ENCODE results near the gene ZNF311. TPM values are rescaled to one million over a fixed set of nuclear protein-coding genes. Genes with fewer than 3 reads are reported as not detected.

The ZNF311 gene
- total and polyA plus RNA-seq, 2 of the 13 experiments (the other 11 are each of a cell fraction or from before 2014, with no cell fraction given) = not detected

DNA sequence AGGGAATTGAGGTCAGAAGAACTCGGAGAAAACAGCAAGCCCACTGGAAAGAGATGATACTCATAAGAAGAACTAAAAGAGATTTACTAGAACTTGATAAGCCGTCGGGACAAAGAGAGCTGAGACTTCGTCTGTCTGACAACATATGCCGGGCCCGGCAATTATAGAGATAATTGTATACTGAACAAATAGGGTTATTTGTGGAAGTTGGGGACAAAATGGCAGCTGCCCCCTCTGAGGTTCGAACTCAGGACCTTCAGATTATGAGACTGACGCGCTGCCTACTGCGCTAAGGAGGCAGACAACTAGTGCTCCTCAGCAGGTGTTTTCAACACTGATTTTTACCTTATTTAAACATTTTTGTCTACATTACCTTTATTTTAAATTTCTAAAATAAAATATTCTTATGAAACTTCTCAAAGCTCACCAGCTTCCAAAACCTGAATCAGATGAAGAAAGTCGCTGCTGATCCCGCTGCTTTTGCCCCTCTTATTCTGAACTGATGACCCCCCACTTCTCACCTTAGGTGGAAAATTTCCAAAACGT, 52.0 kb downstream of the ZNF311 start (continued):
- TF ChIP-seq, protein P1, sequence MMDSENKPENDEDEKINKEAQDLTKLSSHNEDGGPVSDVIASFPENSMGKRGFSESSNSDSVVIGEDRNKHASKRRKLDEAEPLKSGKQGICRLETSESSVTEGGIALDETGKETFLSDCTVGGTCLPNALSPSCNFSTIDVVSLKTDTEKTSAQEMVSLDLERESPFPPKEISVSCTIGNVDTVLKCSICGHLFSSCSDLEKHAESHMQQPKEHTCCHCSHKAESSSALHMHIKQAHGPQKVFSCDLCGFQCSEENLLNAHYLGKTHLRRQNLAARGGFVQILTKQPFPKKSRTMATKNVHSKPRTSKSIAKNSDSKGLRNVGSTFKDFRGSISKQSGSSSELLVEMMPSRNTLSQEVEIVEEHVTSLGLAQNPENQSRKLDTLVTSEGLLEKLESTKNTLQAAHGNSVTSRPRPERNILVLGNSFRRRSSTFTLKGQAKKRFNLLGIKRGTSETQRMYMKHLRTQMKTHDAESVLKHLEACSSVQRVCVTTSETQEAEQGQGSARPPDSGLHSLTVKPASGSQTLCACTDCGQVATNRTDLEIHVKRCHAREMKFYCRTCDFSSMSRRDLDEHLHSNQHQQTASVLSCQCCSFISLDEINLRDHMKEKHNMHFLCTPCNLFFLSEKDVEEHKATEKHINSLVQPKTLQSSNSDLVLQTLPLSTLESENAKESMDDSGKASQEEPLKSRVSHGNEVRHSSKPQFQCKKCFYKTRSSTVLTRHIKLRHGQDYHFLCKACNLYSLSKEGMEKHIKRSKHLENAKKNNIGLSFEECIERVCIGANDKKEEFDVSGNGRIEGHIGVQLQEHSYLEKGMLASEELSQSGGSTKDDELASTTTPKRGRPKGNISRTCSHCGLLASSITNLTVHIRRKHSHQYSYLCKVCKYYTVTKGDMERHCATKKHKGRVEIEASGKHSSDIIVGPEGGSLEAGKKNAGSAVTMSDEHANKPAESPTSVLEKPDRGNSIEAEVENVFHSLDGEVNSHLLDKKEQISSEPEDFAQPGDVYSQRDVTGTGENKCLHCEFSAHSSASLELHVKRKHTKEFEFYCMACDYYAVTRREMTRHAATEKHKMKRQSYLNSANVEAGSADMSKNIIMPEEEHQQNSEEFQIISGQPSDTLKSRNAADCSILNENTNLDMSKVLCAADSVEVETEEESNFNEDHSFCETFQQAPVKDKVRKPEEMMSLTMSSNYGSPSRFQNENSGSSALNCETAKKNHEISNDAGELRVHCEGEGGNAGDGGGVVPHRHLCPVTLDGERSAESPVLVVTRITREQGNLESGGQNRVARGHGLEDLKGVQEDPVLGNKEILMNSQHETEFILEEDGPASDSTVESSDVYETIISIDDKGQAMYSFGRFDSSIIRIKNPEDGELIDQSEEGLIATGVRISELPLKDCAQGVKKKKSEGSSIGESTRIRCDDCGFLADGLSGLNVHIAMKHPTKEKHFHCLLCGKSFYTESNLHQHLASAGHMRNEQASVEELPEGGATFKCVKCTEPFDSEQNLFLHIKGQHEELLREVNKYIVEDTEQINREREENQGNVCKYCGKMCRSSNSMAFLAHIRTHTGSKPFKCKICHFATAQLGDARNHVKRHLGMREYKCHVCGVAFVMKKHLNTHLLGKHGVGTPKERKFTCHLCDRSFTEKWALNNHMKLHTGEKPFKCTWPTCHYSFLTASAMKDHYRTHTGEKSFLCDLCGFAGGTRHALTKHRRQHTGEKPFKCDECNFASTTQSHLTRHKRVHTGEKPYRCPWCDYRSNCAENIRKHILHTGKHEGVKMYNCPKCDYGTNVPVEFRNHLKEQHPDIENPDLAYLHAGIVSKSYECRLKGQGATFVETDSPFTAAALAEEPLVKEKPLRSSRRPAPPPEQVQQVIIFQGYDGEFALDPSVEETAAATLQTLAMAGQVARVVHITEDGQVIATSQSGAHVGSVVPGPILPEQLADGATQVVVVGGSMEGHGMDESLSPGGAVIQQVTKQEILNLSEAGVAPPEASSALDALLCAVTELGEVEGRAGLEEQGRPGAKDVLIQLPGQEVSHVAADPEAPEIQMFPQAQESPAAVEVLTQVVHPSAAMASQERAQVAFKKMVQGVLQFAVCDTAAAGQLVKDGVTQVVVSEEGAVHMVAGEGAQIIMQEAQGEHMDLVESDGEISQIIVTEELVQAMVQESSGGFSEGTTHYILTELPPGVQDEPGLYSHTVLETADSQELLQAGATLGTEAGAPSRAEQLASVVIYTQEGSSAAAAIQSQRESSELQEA (CRISPR knock-in tag; IDR thresholded peaks at IDR 0.05; ENCODE audit: not compliant biosample characterization) = no peak
- peak; percentile 25; the same call in 1 of the 2 replicates for TF ChIP-seq NFYC (CRISPR knock-in tag; IDR thresholded peaks at IDR 0.05)
- TF ChIP-seq MYC (CRISPR knock-in tag; IDR thresholded peaks at IDR 0.05; ENCODE audit: borderline replicate concordance) = 0 out of 2 replicates have a peak, but pooled peaks have one; percentile 7
- TF ChIP-seq HES4 (CRISPR knock-in tag; IDR thresholded peaks at IDR 0.05; ENCODE audit: borderline replicate concordance) = no peak
- TF ChIP-seq ZNF615 (CRISPR knock-in tag; IDR thresholded peaks at IDR 0.05; ENCODE audit: borderline replicate concordance) = peak; percentile 32; the same call in 1 of the 2 replicates
- TF ChIP-seq, protein P2, sequence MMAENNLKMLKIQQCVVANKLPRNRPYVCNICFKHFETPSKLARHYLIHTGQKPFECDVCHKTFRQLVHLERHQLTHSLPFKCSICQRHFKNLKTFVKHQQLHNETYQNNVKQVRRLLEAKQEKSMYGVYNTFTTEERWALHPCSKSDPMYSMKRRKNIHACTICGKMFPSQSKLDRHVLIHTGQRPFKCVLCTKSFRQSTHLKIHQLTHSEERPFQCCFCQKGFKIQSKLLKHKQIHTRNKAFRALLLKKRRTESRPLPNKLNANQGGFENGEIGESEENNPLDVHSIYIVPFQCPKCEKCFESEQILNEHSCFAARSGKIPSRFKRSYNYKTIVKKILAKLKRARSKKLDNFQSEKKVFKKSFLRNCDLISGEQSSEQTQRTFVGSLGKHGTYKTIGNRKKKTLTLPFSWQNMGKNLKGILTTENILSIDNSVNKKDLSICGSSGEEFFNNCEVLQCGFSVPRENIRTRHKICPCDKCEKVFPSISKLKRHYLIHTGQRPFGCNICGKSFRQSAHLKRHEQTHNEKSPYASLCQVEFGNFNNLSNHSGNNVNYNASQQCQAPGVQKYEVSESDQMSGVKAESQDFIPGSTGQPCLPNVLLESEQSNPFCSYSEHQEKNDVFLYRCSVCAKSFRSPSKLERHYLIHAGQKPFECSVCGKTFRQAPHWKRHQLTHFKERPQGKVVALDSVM (CRISPR knock-in tag; IDR thresholded peaks at IDR 0.05) = no peak
- peak; percentile 53; the same call in 1 of the 2 replicates for TF ChIP-seq MEIS1 (CRISPR knock-in tag; IDR thresholded peaks at IDR 0.05; ENCODE audit: borderline replicate concordance)
- peak; percentile 68 for TF ChIP-seq ZNF777 (CRISPR knock-in tag; IDR thresholded peaks at IDR 0.05)
- TF ChIP-seq NRL (CRISPR knock-in tag; IDR thresholded peaks at IDR 0.05; ENCODE audit: borderline replicate concordance) = no peak
- TF ChIP-seq YEATS4 (CRISPR knock-in tag; IDR thresholded peaks at IDR 0.05; ENCODE audit: borderline replicate concordance) = peak; percentile 40; the same call in 1 of the 2 replicates
- no peak for TF ChIP-seq ZNF496 (CRISPR knock-in tag; IDR thresholded peaks at IDR 0.05; ENCODE audit: insufficient replicate concordance)
- peak; percentile 78; the same call in 1 of the 2 replicates for TF ChIP-seq HOXA5 (CRISPR knock-in tag; IDR thresholded peaks at IDR 0.05)
- peak; percentile 62; the same call in 1 of the 2 replicates for TF ChIP-seq ZMYM3 (CRISPR knock-in tag; IDR thresholded peaks at IDR 0.05)
- TF ChIP-seq, protein P3, sequence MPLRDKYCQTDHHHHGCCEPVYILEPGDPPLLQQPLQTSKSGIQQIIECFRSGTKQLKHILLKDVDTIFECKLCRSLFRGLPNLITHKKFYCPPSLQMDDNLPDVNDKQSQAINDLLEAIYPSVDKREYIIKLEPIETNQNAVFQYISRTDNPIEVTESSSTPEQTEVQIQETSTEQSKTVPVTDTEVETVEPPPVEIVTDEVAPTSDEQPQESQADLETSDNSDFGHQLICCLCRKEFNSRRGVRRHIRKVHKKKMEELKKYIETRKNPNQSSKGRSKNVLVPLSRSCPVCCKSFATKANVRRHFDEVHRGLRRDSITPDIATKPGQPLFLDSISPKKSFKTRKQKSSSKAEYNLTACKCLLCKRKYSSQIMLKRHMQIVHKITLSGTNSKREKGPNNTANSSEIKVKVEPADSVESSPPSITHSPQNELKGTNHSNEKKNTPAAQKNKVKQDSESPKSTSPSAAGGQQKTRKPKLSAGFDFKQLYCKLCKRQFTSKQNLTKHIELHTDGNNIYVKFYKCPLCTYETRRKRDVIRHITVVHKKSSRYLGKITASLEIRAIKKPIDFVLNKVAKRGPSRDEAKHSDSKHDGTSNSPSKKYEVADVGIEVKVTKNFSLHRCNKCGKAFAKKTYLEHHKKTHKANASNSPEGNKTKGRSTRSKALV (CRISPR knock-in tag; IDR thresholded peaks at IDR 0.05) = 0 out of 2 replicates have a peak, but pooled peaks have one; percentile 71
- no peak for TF ChIP-seq GLMP (CRISPR knock-in tag; IDR thresholded peaks at IDR 0.05; ENCODE audit: borderline replicate concordance)
